HG03439 (cell line): Measurements from ENCODE around the gene SLC9C1.

Experiments
- ATAC-seq: cut with Tn5 transposase; IDR thresholded peaks from one replicate; pipeline ENCODE4 v1.9.1; 2021; ENCODE audit warnings: mild to moderate bottlenecking, moderate library complexity; ENCODE audit not compliant: unreplicated experiment

SLC9C1 gene

DNA sequence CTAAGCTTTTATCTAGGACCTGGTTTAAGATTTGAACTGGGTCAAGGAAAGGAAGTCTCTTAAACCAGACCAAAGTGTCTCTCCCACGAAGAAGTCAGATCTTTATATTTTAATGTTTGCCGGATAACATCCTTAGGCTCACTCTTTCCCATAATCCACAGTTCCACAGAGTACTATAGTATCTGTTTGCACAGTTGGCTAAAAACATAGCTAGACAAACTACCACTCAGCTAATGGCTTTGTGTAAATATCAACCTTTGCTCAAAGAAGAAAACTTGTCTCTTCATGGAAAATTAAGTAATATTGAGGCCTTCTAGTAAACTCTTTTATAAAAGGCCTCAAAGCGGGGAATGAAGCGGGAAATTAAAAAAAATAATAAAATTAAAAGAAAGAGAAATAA lies 13.5 kb upstream of the SLC9C1 start:
- ATAC-seq = no peak

DNA sequence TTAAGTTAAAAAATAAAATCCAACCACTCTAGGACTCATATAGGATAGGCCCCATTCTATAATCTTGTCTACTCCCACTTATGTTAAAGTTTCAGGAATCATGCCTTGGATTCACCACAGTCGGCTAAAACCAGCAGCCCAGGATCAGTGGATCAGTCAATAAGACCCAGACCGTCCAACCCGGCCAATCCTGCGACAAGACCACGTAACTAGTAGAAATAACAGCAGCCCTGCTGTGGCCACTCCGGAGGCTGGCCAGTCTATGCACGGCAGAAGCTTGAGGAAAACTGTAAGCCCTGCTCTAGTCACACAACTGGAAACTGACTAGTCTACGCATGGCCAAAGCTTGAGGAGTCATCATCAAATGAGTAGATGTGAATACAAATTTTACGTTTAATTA lies 12.8 kb upstream of the SLC9C1 start:
- ATAC-seq = no peak

- ATAC-seq = no peak
These were observed 10.6 kb upstream of the SLC9C1 start for GRCh38 chr3:112304611-112305010.

- ATAC-seq = peak; percentile 33
These were observed 9.8 kb upstream of the SLC9C1 start for GRCh38 chr3:112303764-112304325.

DNA sequence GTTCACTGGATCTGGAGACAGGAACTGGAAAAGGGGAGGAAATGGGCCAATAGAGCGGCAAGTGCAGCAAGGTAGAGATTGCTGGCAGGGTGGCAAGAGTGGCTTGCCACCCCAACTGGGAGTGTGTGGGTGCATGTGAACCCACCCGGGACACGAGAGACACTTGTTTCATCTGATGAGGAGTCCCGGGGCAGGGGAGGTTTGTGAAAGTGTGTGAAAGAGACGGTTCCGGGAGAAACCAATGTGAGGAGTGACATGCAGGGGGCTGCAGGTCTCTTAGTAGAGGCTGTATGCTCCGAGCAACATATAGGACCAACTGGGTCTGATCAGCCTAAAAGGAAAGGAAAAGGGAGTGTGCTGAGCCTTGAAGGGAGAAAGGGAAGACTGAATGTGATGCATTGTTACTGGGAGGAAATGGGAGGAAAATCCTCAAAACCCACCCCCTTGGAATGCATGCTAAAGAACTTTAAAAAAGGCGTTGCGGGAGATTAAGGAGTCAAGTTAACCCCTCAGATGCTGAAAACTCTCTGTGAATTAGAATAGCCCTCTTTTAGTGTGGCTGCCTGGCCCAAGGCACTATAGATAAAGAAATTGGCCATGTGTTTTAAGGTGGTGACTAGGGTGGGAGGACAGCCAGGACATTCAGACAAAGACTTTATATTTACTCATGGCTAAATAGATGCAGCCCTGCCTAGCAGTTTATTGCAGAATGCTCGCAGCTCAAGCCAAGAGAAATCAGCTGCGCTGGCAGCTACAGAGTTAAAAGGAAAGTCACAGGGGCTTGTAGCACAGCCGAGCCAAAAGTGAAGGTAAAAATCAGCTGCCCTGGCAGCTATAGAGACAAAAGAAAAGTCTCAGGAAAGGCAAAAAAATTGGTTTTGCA lies 9.1 kb upstream of the SLC9C1 start:
- peak; percentile 48 for ATAC-seq

DNA sequence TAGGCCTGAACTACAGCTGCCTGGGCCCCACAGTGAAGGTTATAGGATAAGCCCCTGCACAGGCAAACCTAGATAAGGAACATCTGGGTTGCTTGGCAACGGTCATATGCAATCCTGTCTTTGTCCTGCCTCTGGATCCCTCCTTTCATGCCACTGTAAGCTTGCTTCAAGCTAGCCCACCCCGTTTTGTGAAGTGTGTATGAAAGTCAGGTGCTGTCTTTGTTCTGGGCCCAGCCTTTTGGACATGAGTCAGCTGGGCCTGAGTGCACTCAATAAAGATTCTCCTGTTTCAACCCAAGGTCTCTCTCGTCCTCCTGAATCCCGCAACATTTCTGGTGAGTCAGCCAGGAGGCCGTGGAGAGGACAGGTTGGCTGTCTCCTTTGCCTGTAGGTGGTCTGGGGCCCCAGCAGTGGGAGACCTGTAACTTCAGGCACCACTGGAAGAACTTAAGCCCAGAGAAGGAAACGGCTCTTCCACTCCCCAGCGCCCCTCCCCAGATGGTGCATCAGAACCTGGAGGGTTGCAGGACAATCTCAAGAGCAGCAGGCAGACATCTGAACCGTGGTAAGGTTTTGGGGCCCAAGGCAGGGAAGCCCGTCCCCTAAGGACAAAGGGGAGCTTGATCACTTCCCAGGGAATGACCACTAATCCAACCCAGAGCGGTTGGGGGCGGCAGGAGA lies 8.3 kb upstream of the SLC9C1 start:
- no peak for ATAC-seq

- ATAC-seq = no peak
These were observed 4.8 kb upstream of the SLC9C1 start for GRCh38 chr3:112298781-112299180.

GRCh38 chr3:112297714-112298113 lies 3.7 kb upstream of the SLC9C1 start:
- peak; percentile 36 for ATAC-seq

DNA sequence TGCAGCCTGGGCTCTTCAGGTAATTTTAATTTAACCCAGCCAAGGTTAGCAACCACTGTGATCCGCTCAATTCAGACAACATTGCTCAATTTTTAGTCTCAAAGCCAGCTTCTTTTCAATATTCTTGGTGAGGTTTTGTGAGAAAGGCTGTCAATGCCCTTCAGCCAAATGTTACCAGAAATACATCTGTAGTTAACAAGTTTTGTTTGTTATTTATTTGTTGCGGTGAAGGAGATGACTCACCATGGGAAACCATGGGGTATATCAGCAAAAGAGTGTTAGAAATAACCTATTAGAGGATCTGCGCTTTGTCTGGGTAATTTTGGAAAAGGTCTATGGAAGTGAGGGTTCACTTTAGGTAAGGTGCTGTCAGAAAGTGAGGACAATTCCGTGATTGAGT lies 5.0 kb downstream of the SLC9C1 start:
- ATAC-seq = no peak

DNA sequence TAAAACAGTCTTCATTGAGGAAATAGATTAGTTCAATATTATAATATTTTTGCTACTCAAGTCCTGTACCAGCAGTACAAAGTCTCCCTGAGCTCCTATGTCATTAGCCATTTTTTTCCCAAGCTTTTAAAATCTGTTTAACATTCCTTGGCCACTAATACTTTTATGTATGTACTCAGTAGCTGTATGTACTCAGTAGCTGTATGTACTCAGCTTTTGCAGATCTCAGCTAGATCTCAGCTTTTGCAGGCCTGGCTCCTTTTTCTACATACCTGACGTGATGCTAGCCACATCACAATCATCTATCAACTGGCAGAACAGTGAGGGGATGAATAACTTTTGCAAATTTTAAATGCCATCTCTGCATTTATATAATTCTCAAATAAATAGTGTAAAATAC lies 13.8 kb downstream of the SLC9C1 start:
- ATAC-seq = no peak

GRCh38 chr3:112273536-112273935 lies 20.5 kb downstream of the SLC9C1 start:
- no peak for ATAC-seq

GRCh38 chr3:112261742-112262141 lies 32.3 kb downstream of the SLC9C1 start:
- ATAC-seq = no peak

GRCh38 chr3:112260563-112260962 lies 33.5 kb downstream of the SLC9C1 start:
- ATAC-seq = no peak

- ATAC-seq = peak; percentile 76
These were observed 40.6 kb downstream of the SLC9C1 start for GRCh38 chr3:112253301-112253971.

DNA sequence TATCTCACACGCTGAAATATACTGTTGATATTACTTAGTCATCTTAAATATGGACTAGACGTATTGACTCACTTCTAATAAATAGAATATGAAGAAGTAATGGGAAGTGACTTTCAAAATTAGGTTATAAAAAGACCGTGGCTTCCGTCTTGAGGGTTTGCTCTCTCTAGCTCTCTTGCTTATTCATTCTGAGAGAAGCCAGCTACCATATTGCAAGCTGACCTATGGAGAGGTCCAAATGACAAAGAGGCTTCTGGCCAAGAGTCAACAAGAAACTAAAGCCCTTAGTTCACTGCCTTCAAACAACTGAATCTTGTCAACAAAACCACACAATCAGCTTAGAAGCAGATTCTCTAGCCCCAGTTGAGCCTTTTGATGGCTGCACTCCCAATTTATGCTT lies 46.1 kb downstream of the SLC9C1 start:
- peak; percentile 67 for ATAC-seq

GRCh38 chr3:112247350-112247749 lies 46.7 kb downstream of the SLC9C1 start:
- ATAC-seq = peak; percentile 13

GRCh38 chr3:112233083-112233482 lies 60.9 kb downstream of the SLC9C1 start:
- ATAC-seq = no peak

GRCh38 chr3:112231727-112232126 lies 62.3 kb downstream of the SLC9C1 start:
- no peak for ATAC-seq

GRCh38 chr3:112230033-112230432 lies 64.0 kb downstream of the SLC9C1 start:
- no peak for ATAC-seq

GRCh38 chr3:112228786-112229185 lies 65.2 kb downstream of the SLC9C1 start:
- no peak for ATAC-seq

GRCh38 chr3:112200317-112200666 lies 93.7 kb downstream of the SLC9C1 start:
- ATAC-seq = no peak
